SK-N-MC (cell line): ENCODE measurements around the gene NINL.

Source experiments
- EZH2 ChIP-seq: fragments of 200-600 bp; sonication (generic); IDR thresholded peaks from one replicate; pipeline ENCODE4 v1.6.1; 2017; ENCODE audit warnings: antibody characterized with exemption
- FOXP2 ChIP-seq: optimal IDR thresholded peaks from 2 replicates; pipeline ENCODE3; 2011; ENCODE audit warnings: mild to moderate bottlenecking, moderate library complexity; ENCODE audit not compliant: insufficient read depth; ENCODE audit errors: extremely low read length, control extremely low read depth
- POLR2AphosphoS5 ChIP-seq: IDR thresholded peaks from 2 replicates; pipeline ENCODE4 v1.6.1; 2012; ENCODE audit warnings: mild to moderate bottlenecking, low read depth, low read length, borderline replicate concordance

DNA sequence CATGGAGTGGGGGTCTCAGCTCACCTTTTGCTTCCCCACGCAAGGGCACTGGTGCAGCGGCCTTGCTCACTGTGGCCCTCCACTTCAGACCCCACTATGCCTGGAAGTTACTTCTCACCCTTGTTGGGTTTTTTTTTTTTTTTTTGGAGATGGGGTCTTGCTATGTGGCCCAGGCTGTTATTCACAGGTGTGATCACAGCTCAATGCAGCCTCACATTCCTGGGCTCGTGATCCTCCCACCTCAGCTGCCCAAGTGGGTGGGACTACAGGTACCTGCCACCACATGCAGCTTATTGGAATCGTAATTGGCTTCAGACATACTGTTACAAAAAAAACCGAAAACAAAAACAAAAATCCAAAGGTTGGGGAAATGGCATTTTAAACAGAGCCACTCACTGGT lies 32.4 kb downstream of the NINL start:
- TF ChIP-seq POLR2AphosphoS5 (no peak), EZH2 (no peak), FOXP2 (no peak)
